ENCODE results near the gene OR2D3. TPM values are rescaled to one million over a fixed set of nuclear protein-coding genes. Genes with fewer than 3 reads are reported as not detected.
A peak's percentile ranks its signal among the peaks of the same experiment; 100 is the strongest.

Gene OR2D3
- total RNA-seq, 1 experiment from 2014 or later: not detected

DNA sequence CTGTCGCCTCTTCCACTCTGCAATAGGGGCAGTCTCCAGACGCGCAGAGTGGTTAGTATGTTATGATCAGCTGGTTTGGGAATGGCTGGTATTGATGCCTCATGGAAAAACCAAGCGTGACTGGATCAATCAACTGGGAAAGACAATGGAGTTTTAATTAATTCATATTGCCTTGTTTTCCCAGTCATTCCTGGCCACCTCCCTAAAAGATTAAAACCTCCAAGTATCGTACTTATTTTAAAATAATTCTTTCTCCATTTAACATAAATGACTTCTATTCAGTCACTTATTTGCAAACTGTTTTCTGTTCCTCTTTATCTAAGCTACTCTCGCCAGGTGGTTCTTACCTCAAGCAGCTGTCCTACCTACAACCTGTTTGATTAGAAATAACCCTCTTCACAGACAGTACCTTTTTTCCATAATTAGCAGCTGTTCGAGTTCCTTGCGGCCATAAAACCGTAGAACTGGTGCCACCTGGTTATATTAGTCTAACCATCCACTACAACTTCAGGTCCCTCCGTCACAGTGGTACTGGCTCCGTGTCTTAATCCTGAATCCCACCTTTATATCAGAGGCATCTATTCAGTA, 6.3 kb downstream of the OR2D3 start:
- H3K27ac Mint-ChIP-seq: no peak overlapping the region
- H4K20me1 ChIP-seq (ENCODE audit: control insufficient read depth, insufficient read depth, insufficient read length): no peaks in the 10 kb centered on the region

More for the DNA sequence above, 6.3 kb downstream of the OR2D3 start:
- peak overlapping the region; percentile 2 for H4K8ac ChIP-seq (replicated peaks; ENCODE audit: insufficient read length, low read depth, low read length)
- no peak overlapping the region for H2AK5ac ChIP-seq (ENCODE audit: insufficient read length, low read length)
- peak overlapping the region; percentile 78 for H3K9ac ChIP-seq (ENCODE audit: extremely low read depth, insufficient read length, low read length)
- peak overlapping the region; percentile 100 for H3K4me2 ChIP-seq (ENCODE audit: insufficient read depth, insufficient read length, low read length)
- TF ChIP-seq, protein P1, sequence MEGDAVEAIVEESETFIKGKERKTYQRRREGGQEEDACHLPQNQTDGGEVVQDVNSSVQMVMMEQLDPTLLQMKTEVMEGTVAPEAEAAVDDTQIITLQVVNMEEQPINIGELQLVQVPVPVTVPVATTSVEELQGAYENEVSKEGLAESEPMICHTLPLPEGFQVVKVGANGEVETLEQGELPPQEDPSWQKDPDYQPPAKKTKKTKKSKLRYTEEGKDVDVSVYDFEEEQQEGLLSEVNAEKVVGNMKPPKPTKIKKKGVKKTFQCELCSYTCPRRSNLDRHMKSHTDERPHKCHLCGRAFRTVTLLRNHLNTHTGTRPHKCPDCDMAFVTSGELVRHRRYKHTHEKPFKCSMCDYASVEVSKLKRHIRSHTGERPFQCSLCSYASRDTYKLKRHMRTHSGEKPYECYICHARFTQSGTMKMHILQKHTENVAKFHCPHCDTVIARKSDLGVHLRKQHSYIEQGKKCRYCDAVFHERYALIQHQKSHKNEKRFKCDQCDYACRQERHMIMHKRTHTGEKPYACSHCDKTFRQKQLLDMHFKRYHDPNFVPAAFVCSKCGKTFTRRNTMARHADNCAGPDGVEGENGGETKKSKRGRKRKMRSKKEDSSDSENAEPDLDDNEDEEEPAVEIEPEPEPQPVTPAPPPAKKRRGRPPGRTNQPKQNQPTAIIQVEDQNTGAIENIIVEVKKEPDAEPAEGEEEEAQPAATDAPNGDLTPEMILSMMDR (conservative IDR thresholded peaks at IDR 0.05): no peak
- H3K79me1 ChIP-seq (ENCODE audit: insufficient read depth, low read depth, low read length, poor library complexity, severe bottlenecking): no peaks in the 10 kb centered on the region
- H3K14ac ChIP-seq (ENCODE audit: insufficient read depth, low read length): no peak overlapping the region
- no peak for DNase-seq
- no peak overlapping the region for H3T11ph ChIP-seq (ENCODE audit: low read length)
- Mint-ChIP-seq H3K27me3 (ENCODE audit: low read depth) (no peaks in the 10 kb centered on the region), H3K36me3 (ENCODE audit: insufficient read depth in 1 of 3, low read depth in 3 of 3) (peaks cover 7 to 15% (median 12%) of the 10 kb centered on the region in 3 experiments; a peak in 6 of 7 replicates), H3K4me1 (peaks cover 22 to 23% of the 10 kb centered on the region in 2 experiments), H3K4me3 (peak overlapping the region; percentile 96 to 97), H3K9me3 (no peaks in the 10 kb centered on the region)
- H2BK120ac ChIP-seq (ENCODE audit: low read depth, low read length, poor library complexity, severe bottlenecking): no peak overlapping the region
- peaks cover 1% of the 10 kb centered on the region; the same call in 1 of the 2 replicates for H3K79me2 ChIP-seq (ENCODE audit: insufficient read depth, low read length)
- 100% methylated on average over 1 of the region's 11 CpGs for WGBS (ENCODE audit: extremely low coverage, insufficient read length, low lambda C conversion rate)
- H2AFZ ChIP-seq (ENCODE audit: low read length): no peak overlapping the region
- H3K18ac ChIP-seq (ENCODE audit: insufficient read length, low read depth, low read length): peak overlapping the region; percentile 69
- H3K9me3 ChIP-seq (ENCODE audit: control insufficient read depth, low read depth, low read length): no peaks in the 10 kb centered on the region
- no peak overlapping the region for H2BK20ac ChIP-seq (ENCODE audit: low read depth, low read length, poor library complexity, severe bottlenecking)
- H3K4me1 ChIP-seq (ENCODE audit: insufficient read depth, low read length): no peaks in the 10 kb centered on the region; the same call in 1 of the 2 replicates
- no peak overlapping the region for H2BK15ac ChIP-seq (ENCODE audit: low read depth, low read length)
- no peak overlapping the region for H2BK5ac ChIP-seq (ENCODE audit: insufficient read length, low read length)
- no peaks in the 10 kb centered on the region for H3K27me3 ChIP-seq (ENCODE audit: insufficient read depth, low read length)
- no peak overlapping the region for H3K23ac ChIP-seq (ENCODE audit: insufficient read length, low read depth, low read length)
- no peak overlapping the region for H3K4ac ChIP-seq (ENCODE audit: low read depth, low read length)
- no peak overlapping the region for H4K5ac ChIP-seq (ENCODE audit: insufficient read length, low read depth, low read length)
- peaks cover 7% of the 10 kb centered on the region for H3K23me2 ChIP-seq (ENCODE audit: insufficient read length, low read depth, low read length, poor library complexity, severe bottlenecking)
- no peak overlapping the region for H2BK12ac ChIP-seq (ENCODE audit: insufficient read length, low read depth, low read length)
- no peak overlapping the region for H3K27ac ChIP-seq (ENCODE audit: insufficient read length, low read depth, low read length)
- H4K91ac ChIP-seq (ENCODE audit: insufficient read length, low read depth, low read length): no peak overlapping the region
- H3K56ac ChIP-seq (ENCODE audit: insufficient read length, low read depth, low read length): no peak overlapping the region
